Ectodermal cell (in vitro differentiated cells): Measurements from ENCODE around the gene SLC25A47.
"Not testable (repeated sequence)": the region's sequence is repeated elsewhere in the genome, so short reads cannot be mapped to it uniquely, and the experiment has no call there.

Source experiments
- H3K27ac ChIP-seq: 2 replicates; pipeline ENCODE4 v1.7.0; 2013; ENCODE audit warnings: mild to moderate bottlenecking, low read depth, low read length; ENCODE audit not compliant: insufficient read depth, poor library complexity, severe bottlenecking
- H3K27me3 ChIP-seq: 2 replicates; pipeline ENCODE4 v1.7.0; 2013; ENCODE audit warnings: mild to moderate bottlenecking, low read length; ENCODE audit not compliant: insufficient read depth, control insufficient read depth, poor library complexity, severe bottlenecking
- H3K36me3 ChIP-seq: one replicate; pipeline ENCODE4 v1.7.0; 2013; ENCODE audit warnings: low read length; ENCODE audit not compliant: control insufficient read depth, insufficient read depth
- H3K4me1 ChIP-seq: one replicate; pipeline ENCODE4 v1.7.0; 2013; ENCODE audit warnings: low read length; ENCODE audit not compliant: control insufficient read depth, insufficient read depth
- H3K4me3 ChIP-seq: 2 replicates; pipeline ENCODE4 v1.7.0; 2013; ENCODE audit warnings: low read depth, low read length, control low read depth; ENCODE audit not compliant: insufficient read depth
- H3K9me3 ChIP-seq: 2 replicates; pipeline ENCODE4 v1.7.0; 2013; ENCODE audit warnings: mild to moderate bottlenecking, low read length, moderate library complexity; ENCODE audit not compliant: control insufficient read depth
- WGBS, 2 experiments: methylation state at CpG; one replicate each; pipeline ENCODE4 v1.1.7; 2013; ENCODE audit warnings: missing lambda C conversion rate in 2 of 2; 5-methylcytosine and 5-hydroxymethylcytosine counted together

Gene SLC25A47

DNA sequence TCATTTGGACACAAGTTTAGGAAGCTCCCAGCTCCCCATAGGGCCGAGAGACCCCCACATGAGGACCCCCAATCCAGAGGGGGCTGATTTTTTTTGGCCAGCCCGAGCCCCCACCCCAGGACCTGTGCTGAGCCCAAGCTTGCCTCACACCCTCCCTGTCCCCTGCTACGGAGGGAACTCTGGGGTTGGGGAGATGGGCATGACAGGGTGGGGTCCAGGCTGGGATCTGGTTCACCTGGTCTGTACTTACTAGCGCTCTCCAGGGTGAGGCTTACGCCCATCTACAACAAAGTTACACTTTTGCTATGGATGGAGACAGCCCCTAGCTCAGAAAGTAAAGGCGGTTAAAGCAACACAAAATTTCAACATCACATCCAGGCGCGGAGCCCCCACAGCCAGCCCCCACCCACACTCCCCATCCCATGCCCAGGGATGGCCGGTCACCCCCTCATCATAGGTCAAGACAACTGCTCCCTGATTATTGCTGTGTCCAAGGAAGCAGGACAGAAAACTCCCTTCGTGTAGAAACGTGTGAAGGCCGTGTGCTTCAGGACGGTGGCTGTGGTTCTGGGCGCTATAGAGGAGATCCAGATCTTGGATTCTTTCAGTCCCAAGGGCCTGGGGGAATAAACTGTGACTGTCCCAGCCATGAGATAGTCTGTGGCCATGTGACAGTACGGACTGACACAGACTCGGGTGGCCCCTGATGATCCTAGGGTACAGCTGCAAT lies 27.6 kb upstream of the SLC25A47 start:
- no peaks in the 10 kb centered on the region for H3K9me3 ChIP-seq
- H3K27me3 ChIP-seq, result no peaks in the 10 kb centered on the region
- no peak overlapping the region for H3K27ac ChIP-seq
- peaks cover 9% of the 10 kb centered on the region for H3K36me3 ChIP-seq
- H3K4me3 ChIP-seq, result no peak overlapping the region
- peaks cover 8% of the 10 kb centered on the region for H3K4me1 ChIP-seq
- whole genome bisulfite sequencing, 2 experiments, result 94 to 95% methylated on average over 16 of the region's 16 CpGs

DNA sequence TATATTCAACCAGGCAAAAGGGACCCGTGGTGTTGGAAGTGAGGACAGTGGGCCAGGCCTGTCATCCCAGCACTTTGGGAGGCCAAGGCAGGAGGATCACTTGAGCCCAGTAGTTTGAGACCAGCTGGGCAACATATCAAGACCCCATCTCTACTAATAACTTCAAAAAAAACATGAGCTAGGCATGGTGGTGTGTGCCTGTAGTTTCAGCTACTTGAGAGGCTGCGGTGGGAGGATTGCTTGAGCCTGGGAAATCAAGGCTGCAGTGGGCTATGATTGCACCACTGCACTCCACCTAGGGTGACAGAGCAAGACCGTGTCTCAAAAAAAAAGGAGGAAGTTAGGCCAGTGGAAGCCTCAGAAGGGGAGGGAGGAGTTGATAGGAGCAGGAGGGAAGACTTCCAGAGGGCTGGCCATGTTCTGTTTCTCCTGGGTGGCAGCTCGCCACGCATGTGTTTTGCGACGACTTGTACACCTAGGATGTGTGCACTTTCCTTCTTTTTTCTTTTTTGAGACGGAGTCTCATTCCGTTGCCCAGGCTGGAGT lies 27.0 kb upstream of the SLC25A47 start:
- Histone ChIP-seq H3K9me3 (no peaks in the 10 kb centered on the region), H3K4me1 (peaks cover 2% of the 10 kb centered on the region), H3K27ac (no peak overlapping the region), H3K36me3 (peaks cover 9% of the 10 kb centered on the region), H3K27me3 (no peaks in the 10 kb centered on the region), H3K4me3 (no peak overlapping the region)
- 85 to 95% methylated on average over 9 of the region's 9 CpGs for WGBS, 2 experiments

DNA sequence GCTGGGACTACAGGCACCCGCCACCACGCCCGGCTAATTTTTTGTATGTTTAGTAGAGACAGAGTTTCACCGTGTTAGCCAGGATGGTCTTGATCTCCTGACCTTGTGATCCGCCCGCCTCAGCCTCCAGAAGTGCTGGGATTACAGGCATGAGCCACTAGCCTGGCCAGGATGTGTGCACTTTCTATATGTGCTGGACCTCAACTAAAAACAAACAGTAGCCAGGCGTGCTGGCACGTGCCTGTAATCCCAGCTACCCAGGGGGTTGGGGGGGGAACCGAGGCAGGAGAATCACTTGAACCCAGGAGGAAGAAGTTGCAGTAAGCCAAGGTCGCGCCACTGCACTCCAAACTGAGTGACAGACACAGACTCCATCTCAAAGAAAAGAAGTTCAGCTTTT lies 26.4 kb upstream of the SLC25A47 start:
- H3K4me1 ChIP-seq, H3K36me3 ChIP-seq, H3K9me3 ChIP-seq, H3K4me3 ChIP-seq, H3K27ac ChIP-seq, H3K27me3 ChIP-seq: not testable (repeated sequence)
- 94% methylated on average over 11 of the region's 11 CpGs for WGBS, 2 experiments

DNA sequence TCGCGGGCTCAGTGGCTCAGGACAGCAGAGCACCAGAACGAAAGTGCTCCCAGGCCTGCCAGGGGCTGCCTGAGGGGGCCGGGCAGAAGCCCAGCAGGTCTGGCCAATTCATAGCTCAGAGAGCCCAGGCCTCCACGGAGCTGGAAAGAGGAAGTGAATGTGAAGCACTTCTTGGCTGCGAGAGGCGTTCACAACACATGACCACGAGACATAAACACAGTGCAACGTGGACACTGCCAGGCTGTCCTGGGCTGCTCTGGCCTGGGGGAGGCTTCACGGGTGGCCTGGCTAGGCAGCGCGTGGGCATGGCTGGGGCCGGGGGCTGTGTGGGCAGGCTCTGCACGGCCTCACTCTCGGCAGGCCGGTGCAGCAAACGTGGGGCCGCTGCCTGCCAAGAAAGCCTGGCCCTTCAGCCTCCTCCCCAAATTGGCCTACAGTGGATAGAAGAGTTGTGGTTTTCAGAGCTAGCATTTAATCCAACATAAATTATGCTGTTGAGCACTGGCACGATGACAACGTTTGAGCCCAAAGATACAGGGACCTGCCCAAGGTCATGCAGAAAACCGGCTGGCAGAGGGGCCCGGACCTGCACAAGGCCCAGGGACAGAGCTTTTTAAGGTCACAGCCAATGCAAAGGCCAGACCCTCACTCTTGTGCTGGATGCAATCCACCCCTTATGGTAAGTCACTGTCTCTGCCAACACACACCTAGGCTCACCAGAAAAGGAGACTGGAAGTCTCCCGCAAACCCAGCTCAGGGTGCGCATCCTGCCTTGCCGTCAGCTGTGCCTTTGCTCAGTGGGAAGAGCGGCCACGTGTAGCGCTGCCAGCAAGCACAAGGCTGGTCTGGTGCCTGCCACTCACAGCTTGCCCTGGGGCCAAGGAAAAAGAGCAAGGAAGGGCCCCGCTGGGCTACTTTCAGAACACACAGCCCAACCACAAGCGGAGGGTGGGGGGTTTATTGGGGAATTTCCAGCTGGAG lies 25.5 kb upstream of the SLC25A47 start:
- H3K27me3 ChIP-seq, result no peaks in the 10 kb centered on the region
- no peaks in the 10 kb centered on the region for H3K4me1 ChIP-seq
- H3K27ac ChIP-seq, result no peak overlapping the region
- no peaks in the 10 kb centered on the region for H3K9me3 ChIP-seq
- H3K4me3 ChIP-seq, result no peak overlapping the region
- WGBS, 2 experiments, result 91 to 93% methylated on average over 30 of the region's 30 CpGs
- no peaks in the 10 kb centered on the region for H3K36me3 ChIP-seq

DNA sequence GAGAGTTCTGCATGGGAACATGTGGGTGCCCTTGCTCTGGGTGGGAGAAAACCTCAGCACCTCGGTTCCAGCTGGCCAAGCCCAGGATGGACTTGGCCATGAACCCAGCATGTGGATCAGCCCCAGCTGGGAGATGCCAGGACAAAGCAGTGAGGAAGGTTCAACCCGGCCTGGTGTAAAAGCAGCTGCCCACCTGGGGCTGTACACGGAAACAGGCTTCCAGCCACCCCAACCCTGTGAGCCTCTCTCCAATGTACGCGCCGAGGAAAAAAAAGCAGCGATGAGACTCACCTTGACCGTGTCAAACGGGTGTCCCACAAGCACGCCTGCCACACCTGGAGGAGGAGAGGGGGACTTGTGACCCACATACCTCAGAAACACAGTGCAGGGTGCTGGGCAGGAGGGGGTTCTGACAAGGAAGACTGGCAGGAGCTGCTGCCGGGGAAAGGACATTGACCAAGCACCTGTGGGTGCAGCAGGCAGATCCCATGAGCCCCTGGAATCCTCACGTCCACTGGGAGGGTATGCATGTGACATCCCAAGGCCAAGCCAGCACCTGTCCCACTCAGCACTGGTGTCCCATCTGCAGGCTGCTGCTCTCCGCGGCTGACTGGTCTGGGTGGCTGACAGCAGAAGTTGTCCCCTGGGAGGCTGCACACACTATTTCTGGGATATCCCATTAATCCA lies 24.4 kb upstream of the SLC25A47 start:
- Histone ChIP-seq H3K27me3 (no peaks in the 10 kb centered on the region), H3K9me3 (no peaks in the 10 kb centered on the region), H3K4me3 (no peak overlapping the region), H3K4me1 (peaks cover 7% of the 10 kb centered on the region), H3K27ac (no peak overlapping the region), H3K36me3 (no peaks in the 10 kb centered on the region)
- WGBS, 2 experiments, result 94% methylated on average over 14 of the region's 14 CpGs

DNA sequence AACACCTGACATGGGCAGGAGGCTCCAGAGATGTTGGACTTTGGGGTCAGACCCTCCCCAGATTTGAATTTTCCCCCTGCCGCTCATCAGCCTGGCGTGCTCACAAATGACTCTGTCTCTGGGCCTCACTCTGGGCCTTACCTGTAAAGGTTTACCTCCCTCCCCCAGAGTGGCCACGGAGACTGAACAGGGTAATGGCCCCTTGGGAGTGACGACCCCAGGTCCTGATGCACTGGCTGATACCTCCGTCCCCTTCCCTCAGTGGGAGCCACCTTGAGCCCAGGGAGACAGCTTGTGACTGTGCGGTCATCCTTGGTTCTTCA lies 23.9 kb upstream of the SLC25A47 start:
- WGBS, 2 experiments, result 96 to 97% methylated on average over 6 of the region's 6 CpGs
- peaks cover 12% of the 10 kb centered on the region for H3K4me1 ChIP-seq
- H3K36me3 ChIP-seq, result no peaks in the 10 kb centered on the region
- H3K27ac ChIP-seq, result no peak overlapping the region
- H3K4me3 ChIP-seq, result no peak overlapping the region
- no peaks in the 10 kb centered on the region for H3K9me3 ChIP-seq
- no peaks in the 10 kb centered on the region for H3K27me3 ChIP-seq

DNA sequence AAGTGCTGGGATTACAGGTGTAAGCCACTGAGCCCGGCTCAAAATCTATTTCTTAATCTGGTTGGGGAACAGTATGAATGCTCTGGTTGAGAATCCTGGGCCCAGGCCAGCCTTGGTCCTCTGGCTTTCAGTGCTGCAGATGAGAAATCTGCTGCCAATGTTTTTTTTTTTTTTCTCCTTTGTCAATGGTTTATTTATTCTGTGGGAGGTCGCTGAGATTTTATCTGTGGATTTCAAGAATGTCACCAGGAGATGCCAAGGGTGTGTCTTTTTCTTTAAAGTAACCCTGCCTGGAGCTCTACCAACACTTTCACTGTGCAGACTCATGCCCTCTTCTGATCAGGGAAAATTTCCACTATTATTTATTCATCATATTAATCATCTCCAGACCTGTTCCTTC lies 20.5 kb upstream of the SLC25A47 start:
- WGBS, 2 experiments, result 68 to 80% methylated on average over 2 of the region's 2 CpGs
- H3K4me3 ChIP-seq, result no peak overlapping the region
- H3K27ac ChIP-seq, result no peak overlapping the region

DNA sequence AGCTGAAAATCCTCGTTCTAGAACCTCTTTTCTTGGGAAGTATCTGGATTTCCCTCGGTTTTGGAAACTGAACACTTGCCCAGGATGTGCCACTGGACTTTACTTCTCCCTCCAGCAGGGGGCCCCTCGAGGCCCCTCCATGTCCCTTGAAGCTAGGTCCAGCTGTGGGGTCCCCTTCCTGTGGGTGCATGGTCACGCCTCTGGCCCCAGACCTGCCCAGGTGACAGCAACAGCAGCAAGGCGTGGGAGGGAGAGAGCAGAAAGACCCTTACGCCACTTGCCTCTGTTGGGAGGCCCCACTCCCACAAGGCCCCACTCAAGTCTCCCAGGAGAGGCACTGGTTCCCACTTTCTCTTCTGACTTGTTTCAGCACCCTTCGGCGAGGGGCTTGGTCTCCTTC lies 20.0 kb upstream of the SLC25A47 start:
- H3K4me3 ChIP-seq, result peak overlapping the region; percentile 4
- peaks cover 27% of the 10 kb centered on the region for H3K4me1 ChIP-seq
- H3K36me3 ChIP-seq, result no peaks in the 10 kb centered on the region
- H3K27me3 ChIP-seq, result no peaks in the 10 kb centered on the region
- 87 to 92% methylated on average over 8 of the region's 8 CpGs for WGBS, 2 experiments
- H3K27ac ChIP-seq, result no peak overlapping the region
- H3K9me3 ChIP-seq, result no peaks in the 10 kb centered on the region

More for the DNA sequence above, 20.5 kb upstream of the SLC25A47 start:
- no peaks in the 10 kb centered on the region for H3K9me3 ChIP-seq
- H3K36me3 ChIP-seq, result no peaks in the 10 kb centered on the region
- no peaks in the 10 kb centered on the region for H3K27me3 ChIP-seq
- peaks cover 22% of the 10 kb centered on the region for H3K4me1 ChIP-seq

DNA sequence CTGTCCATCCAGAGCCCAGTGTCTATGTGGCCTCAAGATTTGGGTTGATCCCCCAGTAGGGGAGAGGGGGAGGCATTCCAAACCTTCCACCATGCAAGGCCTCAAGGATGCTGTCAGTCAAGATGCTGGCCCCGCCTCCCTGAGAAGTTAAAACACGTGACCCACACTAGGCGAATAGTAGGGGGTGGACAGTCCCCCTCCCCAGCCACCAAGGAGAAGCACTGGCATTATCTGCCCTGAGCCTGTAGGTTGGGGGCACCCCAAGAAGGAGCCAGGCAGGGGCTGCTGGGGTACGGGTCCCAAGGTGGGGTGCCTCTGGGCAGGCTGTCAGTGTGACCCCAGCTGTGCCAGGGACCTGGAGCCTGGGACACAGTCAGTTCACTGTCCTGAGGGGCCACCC lies 19.2 kb upstream of the SLC25A47 start:
- Histone ChIP-seq H3K9me3 (no peaks in the 10 kb centered on the region), H3K36me3 (no peaks in the 10 kb centered on the region), H3K27ac (no peak overlapping the region), H3K27me3 (no peaks in the 10 kb centered on the region), H3K4me3 (peak overlapping the region; percentile 4), H3K4me1 (peaks cover 30% of the 10 kb centered on the region)
- 58 to 62% methylated on average over 4 of the region's 4 CpGs for WGBS, 2 experiments
